Mesothelial cell of epicardium (in vitro differentiated cells): ENCODE results near the gene A4GALT. TPM values are rescaled to one million over a fixed set of nuclear protein-coding genes. Genes with fewer than 3 reads are reported as not detected.
"Not testable (repeated sequence)": the region's sequence is repeated elsewhere in the genome, so short reads cannot be mapped to it uniquely, and the experiment has no call there.

ENCODE experiments used
- DNase-seq, 2 experiments: peaks; one replicate each; pipeline ENCODE4 v3.0.0; 2021; ENCODE audit warnings: low spot score in 2 of 2; ENCODE audit not compliant: unreplicated experiment in 2 of 2
- H3K27ac Mint-ChIP-seq: 2 replicates; pipeline ENCODE4 v1.8.0; 2021; ENCODE audit warnings: mixed read lengths
- H3K27me3 Mint-ChIP-seq: 2 replicates; pipeline ENCODE4 v1.8.0; 2021; ENCODE audit warnings: low read depth, mixed read lengths
- H3K36me3 Mint-ChIP-seq: 2 replicates; pipeline ENCODE4 v1.8.0; 2021; ENCODE audit warnings: mixed read lengths
- H3K4me1 Mint-ChIP-seq: 2 replicates; pipeline ENCODE4 v1.8.0; 2021; ENCODE audit warnings: mixed read lengths
- H3K4me3 Mint-ChIP-seq: 2 replicates; pipeline ENCODE4 v1.8.0; 2021; ENCODE audit warnings: mild to moderate bottlenecking, moderate library complexity, mixed read lengths
- H3K9me3 Mint-ChIP-seq: 2 replicates; pipeline ENCODE4 v1.8.0; 2021; ENCODE audit warnings: mixed read lengths
- total RNA-seq: library from RNA; stranded (reverse); gene quantifications from 3 replicates; pipeline ENCODE4 v1.2.1, GENCODE V29; 2021
- TF ChIP-seq, protein P1 (sequence below): fragments of 200-600 bp; sonication (generic); IDR thresholded peaks from one replicate; pipeline ENCODE4 v1.5.0; 2021; ENCODE audit warnings: antibody characterized with exemption; ENCODE audit not compliant: unreplicated experiment

The A4GALT gene
- total RNA-seq, 1 donor from 2014 or later = 0.67 TPM

DNA sequence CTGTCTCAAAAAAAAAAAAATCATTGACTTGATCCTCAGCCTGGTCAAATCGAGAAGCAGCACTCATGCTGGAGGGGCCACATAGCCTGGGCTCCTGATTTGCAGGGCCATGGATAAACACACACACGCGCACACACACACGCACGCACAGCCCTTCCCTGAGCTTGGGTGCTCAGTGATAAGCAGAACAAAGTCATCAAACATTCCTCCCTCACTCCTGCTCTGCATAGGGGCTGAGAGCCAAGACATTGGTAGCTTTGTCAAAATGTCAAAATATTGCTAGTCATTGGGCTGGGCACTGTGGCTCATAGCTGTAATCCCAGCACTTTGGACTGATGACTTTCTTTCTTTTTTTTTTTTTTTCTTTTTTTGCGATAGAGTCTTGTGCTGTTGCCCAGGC is 34.0 kb upstream of the A4GALT start:
- no peak for DNase-seq
- H3K27me3 Mint-ChIP-seq = peaks cover 12% of the 10 kb centered on the region
- H3K27ac Mint-ChIP-seq = no peak overlapping the region

DNA sequence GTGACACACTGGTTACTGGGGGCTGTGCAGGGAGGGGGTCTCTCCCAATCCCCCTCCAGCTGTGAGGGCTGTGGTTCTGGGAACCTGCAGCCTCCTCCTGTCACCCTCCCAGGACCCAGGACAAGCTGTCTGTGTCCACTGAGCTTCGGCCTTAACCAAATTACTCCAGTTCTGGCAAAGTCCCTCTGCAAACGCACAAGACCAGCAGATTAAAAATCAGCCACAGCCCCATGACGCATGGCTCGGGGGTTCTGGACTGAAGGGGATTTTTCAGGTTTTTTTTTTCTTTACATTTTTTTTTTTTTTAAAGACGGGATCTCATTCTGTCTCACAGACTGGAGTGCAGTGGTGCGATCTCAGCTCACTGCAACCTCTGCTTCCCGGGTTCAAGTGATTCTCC is 32.2 kb upstream of the A4GALT start:
- H3K9me3 Mint-ChIP-seq = no peaks in the 10 kb centered on the region
- no peak for DNase-seq
- H3K27ac Mint-ChIP-seq = no peak overlapping the region
- peaks cover 9% of the 10 kb centered on the region for H3K27me3 Mint-ChIP-seq
- no peaks in the 10 kb centered on the region for H3K36me3 Mint-ChIP-seq
- H3K4me1 Mint-ChIP-seq = no peaks in the 10 kb centered on the region
- H3K4me3 Mint-ChIP-seq = no peak overlapping the region
- TF ChIP-seq, protein P1, sequence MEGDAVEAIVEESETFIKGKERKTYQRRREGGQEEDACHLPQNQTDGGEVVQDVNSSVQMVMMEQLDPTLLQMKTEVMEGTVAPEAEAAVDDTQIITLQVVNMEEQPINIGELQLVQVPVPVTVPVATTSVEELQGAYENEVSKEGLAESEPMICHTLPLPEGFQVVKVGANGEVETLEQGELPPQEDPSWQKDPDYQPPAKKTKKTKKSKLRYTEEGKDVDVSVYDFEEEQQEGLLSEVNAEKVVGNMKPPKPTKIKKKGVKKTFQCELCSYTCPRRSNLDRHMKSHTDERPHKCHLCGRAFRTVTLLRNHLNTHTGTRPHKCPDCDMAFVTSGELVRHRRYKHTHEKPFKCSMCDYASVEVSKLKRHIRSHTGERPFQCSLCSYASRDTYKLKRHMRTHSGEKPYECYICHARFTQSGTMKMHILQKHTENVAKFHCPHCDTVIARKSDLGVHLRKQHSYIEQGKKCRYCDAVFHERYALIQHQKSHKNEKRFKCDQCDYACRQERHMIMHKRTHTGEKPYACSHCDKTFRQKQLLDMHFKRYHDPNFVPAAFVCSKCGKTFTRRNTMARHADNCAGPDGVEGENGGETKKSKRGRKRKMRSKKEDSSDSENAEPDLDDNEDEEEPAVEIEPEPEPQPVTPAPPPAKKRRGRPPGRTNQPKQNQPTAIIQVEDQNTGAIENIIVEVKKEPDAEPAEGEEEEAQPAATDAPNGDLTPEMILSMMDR = no peak

More for the DNA sequence above, 34.0 kb upstream of the A4GALT start:
- Mint-ChIP-seq H3K4me1 (no peaks in the 10 kb centered on the region), H3K4me3 (no peak overlapping the region), H3K36me3 (no peaks in the 10 kb centered on the region), H3K9me3 (no peaks in the 10 kb centered on the region)
- TF ChIP-seq, protein P1 = no peak

DNA sequence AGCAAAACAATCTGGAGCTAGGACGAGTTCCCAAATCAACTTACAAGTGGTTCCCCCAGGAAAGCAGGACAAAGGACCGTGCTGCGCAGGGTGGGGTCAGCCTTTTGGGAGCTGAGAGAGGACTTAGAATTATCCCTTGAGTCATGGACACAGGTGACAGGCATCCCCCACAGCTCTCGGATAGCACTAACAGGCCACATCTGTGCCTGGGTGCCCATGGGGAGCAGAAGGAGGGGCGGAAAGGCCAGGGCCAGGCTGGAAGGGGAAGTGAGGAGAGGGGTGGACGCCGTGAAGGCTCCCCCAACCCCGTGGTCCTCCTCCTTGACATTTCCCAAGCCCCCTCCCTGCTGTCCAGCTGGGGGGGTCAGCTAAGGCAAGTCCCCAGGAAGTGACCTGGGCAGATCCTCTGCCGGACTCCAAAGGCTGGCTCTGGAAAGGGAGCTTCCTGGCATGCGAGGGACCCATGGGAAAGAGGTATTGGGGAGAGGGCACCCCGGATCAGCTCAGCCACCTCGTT is 31.6 kb upstream of the A4GALT start:
- Mint-ChIP-seq H3K4me1 (no peaks in the 10 kb centered on the region), H3K36me3 (no peaks in the 10 kb centered on the region), H3K4me3 (no peak overlapping the region), H3K9me3 (no peaks in the 10 kb centered on the region), H3K27ac (no peak overlapping the region), H3K27me3 (peaks cover 3% of the 10 kb centered on the region)
- TF ChIP-seq, protein P1 = no peak
- no peak for DNase-seq

DNA sequence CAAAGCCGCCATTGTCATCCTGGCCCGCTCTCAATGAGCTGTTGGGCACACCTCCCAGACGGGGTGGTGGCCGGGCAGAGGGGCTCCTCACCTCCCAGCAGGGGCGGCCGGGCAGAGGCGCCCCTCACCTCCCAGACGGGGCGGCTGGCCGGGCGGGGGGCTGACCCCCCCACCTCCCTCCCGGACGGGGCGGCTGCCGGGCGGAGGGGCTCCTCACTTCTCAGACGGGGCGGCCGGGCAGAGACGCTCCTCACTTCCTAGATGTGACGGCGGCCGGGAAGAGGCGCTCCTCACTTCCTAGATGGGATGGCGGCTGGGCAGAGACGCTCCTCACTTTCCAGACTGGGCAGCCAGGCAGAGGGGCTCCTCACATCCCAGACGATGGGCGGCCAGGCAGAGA is 29.8 kb upstream of the A4GALT start:
- H3K4me1 Mint-ChIP-seq, H3K27me3 Mint-ChIP-seq, H3K9me3 Mint-ChIP-seq, H3K36me3 Mint-ChIP-seq, H3K27ac Mint-ChIP-seq, H3K4me3 Mint-ChIP-seq, DNase-seq: not testable (repeated sequence)

DNA sequence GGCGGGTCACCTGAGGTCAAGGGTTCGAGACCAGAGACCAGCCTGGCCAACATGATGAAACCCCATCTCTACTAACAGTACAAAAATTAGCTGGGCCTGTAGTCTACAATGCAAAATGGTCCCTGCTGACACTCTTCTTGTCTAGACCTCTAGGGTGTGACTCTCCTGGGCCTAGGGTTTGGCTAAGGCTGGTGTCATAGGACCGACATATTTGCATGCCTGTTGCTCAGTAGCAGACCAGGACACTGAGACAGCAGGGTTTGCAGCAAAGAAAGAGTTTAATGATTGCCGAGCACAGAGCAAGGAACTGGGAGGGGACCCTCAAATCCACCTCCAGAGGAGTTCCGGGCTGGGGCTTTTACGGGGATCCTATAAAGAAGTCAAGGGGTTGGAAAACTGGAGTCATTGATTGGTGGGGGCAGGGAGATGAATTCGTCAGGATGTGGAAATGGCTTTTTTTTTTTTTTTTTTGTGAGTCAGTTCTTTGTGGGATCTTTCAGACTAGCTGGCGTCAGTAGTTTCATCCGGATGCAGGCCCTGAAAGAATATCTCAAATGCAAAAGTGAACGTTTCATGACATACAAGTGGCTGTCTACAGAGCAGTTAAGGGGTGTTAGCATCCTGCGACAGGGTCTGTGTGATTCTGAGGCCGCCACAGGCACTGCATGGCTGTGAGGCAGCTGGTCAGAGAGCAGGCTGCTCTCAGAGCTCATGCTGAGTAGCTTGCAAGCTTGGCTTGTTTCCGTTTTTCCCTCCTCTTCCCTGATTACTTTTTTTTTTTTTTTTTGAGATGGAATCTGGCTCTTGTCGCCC is 27.2 kb upstream of the A4GALT start:
- TF ChIP-seq, protein P1 = no peak
- no peaks in the 10 kb centered on the region for H3K27me3 Mint-ChIP-seq
- no peaks in the 10 kb centered on the region for H3K9me3 Mint-ChIP-seq
- peak overlapping the region; percentile 74 for H3K27ac Mint-ChIP-seq
- DNase-seq = no peak
- H3K4me3 Mint-ChIP-seq = no peak overlapping the region
- H3K4me1 Mint-ChIP-seq = peaks cover 2% of the 10 kb centered on the region
- H3K36me3 Mint-ChIP-seq = no peaks in the 10 kb centered on the region

DNA sequence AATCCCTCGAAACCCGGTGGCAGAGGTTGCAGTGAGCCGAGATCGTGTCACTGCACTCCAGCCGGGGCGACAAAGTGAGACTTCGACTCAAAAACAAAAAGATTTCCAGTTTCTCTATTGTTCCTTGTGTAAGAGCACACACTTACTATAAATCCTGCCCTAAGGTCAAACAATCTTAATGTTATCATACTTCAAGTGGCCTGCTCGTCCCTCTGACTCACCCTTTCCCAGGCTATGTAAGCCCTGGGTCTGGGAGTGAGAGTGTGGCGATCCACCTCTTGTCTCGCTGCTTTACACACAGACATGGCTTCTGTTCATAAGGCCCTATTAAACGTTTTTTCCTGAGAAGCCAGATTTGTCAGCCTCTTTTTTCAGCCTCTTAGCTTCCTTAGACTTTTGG is 24.4 kb upstream of the A4GALT start:
- Mint-ChIP-seq H3K4me1 (peaks cover 2% of the 10 kb centered on the region), H3K9me3 (no peaks in the 10 kb centered on the region), H3K36me3 (no peaks in the 10 kb centered on the region), H3K27me3 (no peaks in the 10 kb centered on the region), H3K27ac (no peak overlapping the region), H3K4me3 (no peak overlapping the region)
- no peak for DNase-seq
- TF ChIP-seq, protein P1 = no peak
